CD8-positive, alpha-beta memory T cell (primary cell): ENCODE data around the gene SH2B3. TPM values are rescaled to one million over a fixed set of nuclear protein-coding genes. Genes with fewer than 3 reads are reported as not detected.

ENCODE experiments used
- CTCF ChIA-PET: fragments of 350-600 bp; sonication (Branson Sonifier 250); formaldehyde crosslinking; loops from one replicate; lab custom pipeline; 2021; ENCODE audit warnings: antibody characterized with exemption; lab: Charles Lee
- POLR2A ChIA-PET: fragments of 350-600 bp; sonication (Branson Sonifier 250); formaldehyde crosslinking; loops from one replicate; lab custom pipeline; 2021; ENCODE audit warnings: antibody characterized with exemption; lab: Charles Lee
- DNase-seq, 5 donors: peaks; one replicate each; pipeline versions ENCODE4 v3.0.0 to v3.0.0-alpha.2; 2020 to 2022; ENCODE audit warnings: mixed read lengths in 1 of 5
- H3K27ac ChIP-seq: one replicate; pipeline ENCODE4 v1.7.0; 2013; ENCODE audit warnings: low read depth, mild to moderate bottlenecking, low read length, moderate library complexity
- H3K27me3 ChIP-seq: 2 replicates; pipeline ENCODE4 v1.7.0; 2013; ENCODE audit warnings: low read length, mild to moderate bottlenecking; ENCODE audit not compliant: insufficient read depth, poor library complexity, severe bottlenecking
- H3K36me3 ChIP-seq: 2 replicates; pipeline ENCODE4 v1.7.0; 2013; ENCODE audit warnings: mild to moderate bottlenecking, low read length, moderate library complexity; ENCODE audit not compliant: insufficient read depth
- H3K4me1 ChIP-seq: 2 replicates; pipeline ENCODE4 v1.7.0; 2013; ENCODE audit warnings: mild to moderate bottlenecking, low read length, moderate library complexity; ENCODE audit not compliant: insufficient read depth
- H3K4me3 ChIP-seq: 2 replicates; pipeline ENCODE4 v1.7.0; 2013; ENCODE audit warnings: mild to moderate bottlenecking, low read length
- H3K9me3 ChIP-seq: 2 replicates; pipeline ENCODE4 v1.7.0; 2013; ENCODE audit warnings: mild to moderate bottlenecking, low read length
- H3K27ac Mint-ChIP-seq, 8 donors: one replicate each; pipeline ENCODE4 v1.8.0; 2020 to 2021; ENCODE audit warnings: mixed read lengths in 8 of 8, mild to moderate bottlenecking in 6 of 8, inconsistent platforms in 3 of 8, moderate library complexity in 3 of 8
- H3K27me3 Mint-ChIP-seq, 2 donors: one replicate each; pipeline ENCODE4 v1.8.0; 2020 to 2021; ENCODE audit warnings: mixed read lengths in 2 of 2, mild to moderate bottlenecking in 1 of 2, moderate library complexity in 1 of 2
- H3K36me3 Mint-ChIP-seq, 3 donors: one replicate each; pipeline ENCODE4 v1.8.0; 2020 to 2021; ENCODE audit warnings: mixed read lengths in 3 of 3, inconsistent platforms in 1 of 3, mild to moderate bottlenecking in 1 of 3
- H3K4me1 Mint-ChIP-seq, 3 donors: one replicate each; pipeline ENCODE4 v1.8.0; 2020 to 2021; ENCODE audit warnings: mixed read lengths in 3 of 3, inconsistent platforms in 1 of 3, mild to moderate bottlenecking in 1 of 3
- H3K4me3 Mint-ChIP-seq, 7 donors: one replicate each; pipeline ENCODE4 v1.8.0; 2020 to 2021; ENCODE audit warnings: mixed read lengths in 7 of 7, mild to moderate bottlenecking in 6 of 7, moderate library complexity in 4 of 7, inconsistent platforms in 2 of 7
- H3K9me3 Mint-ChIP-seq, 5 donors: one replicate each; pipeline ENCODE4 v1.8.0; 2020 to 2022; ENCODE audit warnings: mixed read lengths in 5 of 5, mild to moderate bottlenecking in 3 of 5, moderate library complexity in 2 of 5, inconsistent platforms in 1 of 5
- polyA plus RNA-seq: library from polyadenylated mRNA; unstranded; fragments of 300-500 nt; fragmentation: Illumina TruSeq; gene quantifications from one replicate; pipeline ENCODE4 v1.2.3, GENCODE V29; 2021
- total RNA-seq, 2 experiments: library from RNA; stranded (reverse); gene quantifications; one replicate each; pipeline ENCODE4 v1.2.3, GENCODE V29; 2021

Gene SH2B3
- total and polyA plus RNA-seq, 3 experiments from 2014 or later: 11.1 to 48.9 (median 46.8) TPM

DNA sequence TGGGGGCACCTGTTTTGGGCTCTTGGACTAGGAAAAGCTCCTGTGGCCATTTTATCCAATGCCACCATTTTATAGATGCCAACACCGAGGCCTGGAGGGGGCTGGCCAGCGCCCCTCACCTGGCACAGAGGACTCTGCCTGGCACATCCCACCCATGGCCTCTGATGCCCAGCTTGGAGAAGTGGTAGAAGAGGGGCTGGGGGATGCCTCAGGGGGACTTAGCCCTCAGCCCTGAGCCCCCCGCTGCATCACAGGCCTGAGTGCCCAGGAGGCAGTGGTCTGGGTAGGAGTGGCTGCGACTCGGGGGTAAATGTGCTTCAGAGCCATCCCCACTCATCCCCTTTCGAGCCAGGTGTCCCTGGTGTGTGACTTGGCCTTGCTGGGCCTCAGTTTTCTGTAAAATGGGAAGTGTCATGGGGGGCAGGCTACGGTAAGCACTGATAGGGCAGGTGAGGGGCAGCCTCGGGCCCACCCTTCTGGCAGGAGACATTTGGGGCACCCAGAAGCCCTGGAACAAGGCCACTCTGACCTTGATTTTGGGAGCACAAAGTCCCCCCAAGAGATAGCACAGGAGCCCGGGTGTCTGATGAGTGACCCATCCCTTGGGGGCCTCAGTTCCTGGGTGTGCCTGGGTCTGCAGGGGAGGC, 22.5 kb downstream of the SH2B3 start:
- H3K27ac ChIP-seq: peak overlapping the region; percentile 43
- no peaks in the 10 kb centered on the region for H3K36me3 ChIP-seq
- ChIA-PET CTCF (interaction anchor here (3.1 to 7.4 kb wide), 5 partner anchors 15 to 31 kb away, joined by 10 to 69 read pairs (median 31); no protein-coding TSS in a partner anchor), POLR2A (interaction anchor here (1.3 kb wide), 1 partner anchor 17 kb away, joined by 6 read pairs; no protein-coding TSS in a partner anchor)
- H3K4me3 ChIP-seq: no peak overlapping the region
- no peaks in the 10 kb centered on the region for H3K9me3 Mint-ChIP-seq
- H3K9me3 ChIP-seq: no peaks in the 10 kb centered on the region
- DNase-seq: no peak
- peak overlapping the region; percentile 23 to 92 (median 63) for H3K4me3 Mint-ChIP-seq
- peaks cover 79 to 90% (median 83%) of the 10 kb centered on the region in 3 donors for H3K4me1 Mint-ChIP-seq
- H3K27ac Mint-ChIP-seq: peak overlapping the region; percentile 81 to 100 (median 96)
- no peaks in the 10 kb centered on the region for H3K27me3 ChIP-seq
- H3K4me1 ChIP-seq: peaks cover 92% of the 10 kb centered on the region
- no peaks in the 10 kb centered on the region for H3K27me3 Mint-ChIP-seq
- peaks cover 0 to 1% (median 0%) of the 10 kb centered on the region in 3 donors for H3K36me3 Mint-ChIP-seq

DNA sequence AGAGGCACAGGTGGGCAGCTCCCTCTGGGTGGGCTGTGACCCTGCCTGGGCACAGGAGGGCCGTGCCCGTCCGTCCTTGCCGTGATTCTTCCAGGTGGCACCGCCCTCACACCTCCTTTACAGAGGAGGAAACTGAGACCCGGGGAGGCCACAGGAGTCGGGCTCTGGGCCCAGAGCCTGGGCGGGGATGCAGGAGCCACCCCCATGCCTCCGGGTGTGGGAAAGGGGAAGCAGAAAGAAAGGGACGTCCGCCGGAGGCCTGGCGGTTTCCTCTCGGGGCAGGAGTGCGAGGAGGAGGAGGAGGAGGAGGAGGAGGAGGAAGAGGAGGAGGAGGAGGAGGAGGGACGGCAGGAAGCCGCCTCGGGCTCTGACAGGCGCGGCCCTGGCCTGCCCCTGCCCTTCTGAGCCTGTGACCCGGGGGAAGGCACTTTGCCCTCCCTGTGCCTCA, 23.0 kb downstream of the SH2B3 start:
- Histone ChIP-seq H3K9me3 (no peaks in the 10 kb centered on the region), H3K4me3 (no peak overlapping the region), H3K27ac (peak overlapping the region; percentile 43), H3K36me3 (no peaks in the 10 kb centered on the region), H3K4me1 (peaks cover 98% of the 10 kb centered on the region), H3K27me3 (no peaks in the 10 kb centered on the region)
- Mint-ChIP-seq H3K4me3 (peak overlapping the region; percentile 35 to 92 (median 74)), H3K27ac (peak overlapping the region; percentile 77 to 100 (median 94)), H3K4me1 (peaks cover 83 to 95% (median 88%) of the 10 kb centered on the region in 3 donors), H3K36me3 (peaks cover 0 to 1% (median 0%) of the 10 kb centered on the region in 3 donors), H3K9me3 (no peaks in the 10 kb centered on the region), H3K27me3 (no peaks in the 10 kb centered on the region)
- DNase-seq: peak in 1 of 5 donors; percentile 46
- ChIA-PET POLR2A (interaction anchor here (1.3 to 3.6 kb wide), 2 partner anchors 16 to 19 kb away, joined by 6 to 24 read pairs; no protein-coding TSS in a partner anchor), CTCF (interaction anchor here (2.8 to 7.4 kb wide), 6 partner anchors 11 to 32 kb away, joined by 7 to 69 read pairs (median 26); no protein-coding TSS in a partner anchor)

GRCh38 chr12:111429828-111430432, 24.2 kb downstream of the SH2B3 start:
- ChIA-PET POLR2A (interaction anchor here (0.8 to 3.6 kb wide), 5 partner anchors 13 to 26 kb away, joined by 3 to 24 read pairs (median 4); partner anchors contain the start of gene SH2B3), CTCF (interaction anchor here (1.0 to 7.4 kb wide), 8 partner anchors 10 to 33 kb away, joined by 3 to 69 read pairs (median 8); no protein-coding TSS in a partner anchor)
- Mint-ChIP-seq H3K27ac (peak overlapping the region; percentile 99 to 100 (median 100)), H3K36me3 (peaks cover 0 to 2% (median 0%) of the 10 kb centered on the region in 3 donors), H3K27me3 (no peaks in the 10 kb centered on the region), H3K4me1 (peaks cover 85 to 98% (median 90%) of the 10 kb centered on the region in 3 donors), H3K9me3 (no peaks in the 10 kb centered on the region), H3K4me3 (peak overlapping the region; percentile 63 to 96 (median 83))
- Histone ChIP-seq H3K27ac (peak overlapping the region; percentile 77), H3K4me1 (peaks cover 100% of the 10 kb centered on the region), H3K4me3 (peak overlapping the region; percentile 60), H3K36me3 (no peaks in the 10 kb centered on the region), H3K27me3 (no peaks in the 10 kb centered on the region), H3K9me3 (no peaks in the 10 kb centered on the region)
- DNase-seq: peak; percentile 70 to 83 (median 76)

DNA sequence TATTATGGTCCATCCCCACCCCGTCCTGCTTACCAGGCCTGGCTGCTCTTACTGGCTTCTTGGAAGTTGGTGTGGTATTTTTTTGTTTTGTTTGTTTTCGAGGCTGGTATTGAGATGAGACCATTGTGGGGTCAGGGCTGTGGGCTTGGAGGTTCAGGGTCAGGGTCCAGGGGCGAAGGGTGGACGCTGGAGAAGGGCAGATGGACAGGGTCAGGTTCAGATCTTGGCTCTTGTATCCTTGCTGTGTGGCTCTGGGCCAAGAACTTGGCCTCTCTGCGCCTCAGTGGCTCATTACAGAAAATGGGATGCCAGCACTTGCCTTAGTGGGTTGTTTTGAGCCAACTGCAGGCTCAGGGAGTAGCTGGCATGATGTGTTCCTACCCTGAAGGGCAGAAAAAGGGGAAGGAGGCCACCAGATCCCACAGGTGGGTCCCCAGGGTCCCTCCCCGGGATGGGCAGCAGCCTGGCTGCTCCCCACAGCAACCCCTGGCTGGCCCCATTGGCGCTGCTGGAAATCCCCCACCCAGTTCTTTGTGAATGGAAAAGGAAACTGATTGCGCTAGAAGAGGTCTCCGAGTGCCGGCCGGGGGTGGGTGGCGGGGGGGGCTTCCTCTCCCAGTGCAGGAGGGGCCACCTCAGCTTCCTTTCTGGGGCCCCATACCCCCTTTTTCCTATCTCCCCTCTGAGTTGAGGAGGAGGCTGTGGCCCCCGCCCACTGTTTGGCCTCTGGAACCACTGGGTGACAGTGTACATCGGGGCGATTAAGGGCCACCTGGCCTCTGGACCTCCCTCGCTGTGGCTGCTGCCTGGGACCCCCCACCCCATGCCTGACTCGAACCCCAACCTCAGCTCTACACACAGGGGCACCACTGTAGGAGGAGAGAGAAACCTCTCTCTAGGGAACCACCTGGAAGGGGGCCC, 25.0 kb downstream of the SH2B3 start:
- Mint-ChIP-seq H3K9me3 (no peaks in the 10 kb centered on the region), H3K27ac (peak overlapping the region; percentile 99 to 100 (median 100)), H3K36me3 (peaks cover 0 to 2% (median 0%) of the 10 kb centered on the region in 3 donors), H3K27me3 (peaks cover 0 to 1% of the 10 kb centered on the region in 2 donors), H3K4me1 (peaks cover 85 to 98% (median 90%) of the 10 kb centered on the region in 3 donors), H3K4me3 (peak overlapping the region; percentile 77 to 96 (median 83))
- ChIA-PET CTCF (interaction anchor here (1.0 to 7.4 kb wide), 8 partner anchors 9 to 34 kb away, joined by 3 to 69 read pairs (median 8); no protein-coding TSS in a partner anchor), POLR2A (interaction anchor here (0.7 to 3.6 kb wide), 8 partner anchors 12 to 27 kb away, joined by 3 to 24 read pairs (median 3); partner anchors contain the start of gene SH2B3)
- H3K27me3 ChIP-seq: no peaks in the 10 kb centered on the region
- peak; percentile 57 to 83 (median 77) for DNase-seq
- no peaks in the 10 kb centered on the region for H3K9me3 ChIP-seq
- H3K36me3 ChIP-seq: no peaks in the 10 kb centered on the region
- peaks cover 100% of the 10 kb centered on the region for H3K4me1 ChIP-seq
- peak overlapping the region; percentile 60 for H3K4me3 ChIP-seq
- peak overlapping the region; percentile 77 for H3K27ac ChIP-seq

- Histone ChIP-seq H3K27me3 (no peaks in the 10 kb centered on the region), H3K4me3 (peak overlapping the region; percentile 34), H3K27ac (no peak overlapping the region), H3K36me3 (no peaks in the 10 kb centered on the region), H3K9me3 (no peaks in the 10 kb centered on the region), H3K4me1 (peaks cover 100% of the 10 kb centered on the region)
- no peak for DNase-seq
- ChIA-PET CTCF (interaction anchor here (1.1 to 7.4 kb wide), 5 partner anchors 8 to 35 kb away, joined by 5 to 69 read pairs (median 8); no protein-coding TSS in a partner anchor), POLR2A (interaction anchor here (0.8 to 3.6 kb wide), 5 partner anchors 10 to 28 kb away, joined by 3 to 24 read pairs (median 5); no protein-coding TSS in a partner anchor)
- Mint-ChIP-seq H3K4me1 (peaks cover 85 to 98% (median 90%) of the 10 kb centered on the region in 3 donors), H3K9me3 (no peaks in the 10 kb centered on the region), H3K36me3 (peaks cover 0 to 2% (median 0%) of the 10 kb centered on the region in 3 donors), H3K4me3 (peak overlapping the region; percentile 64 to 92 (median 78)), H3K27me3 (peaks cover 0 to 1% of the 10 kb centered on the region in 2 donors), H3K27ac (peak overlapping the region; percentile 99 to 100 (median 100))
Measured at GRCh38 chr12:111431772-111432171, 26.0 kb downstream of the SH2B3 start.

DNA sequence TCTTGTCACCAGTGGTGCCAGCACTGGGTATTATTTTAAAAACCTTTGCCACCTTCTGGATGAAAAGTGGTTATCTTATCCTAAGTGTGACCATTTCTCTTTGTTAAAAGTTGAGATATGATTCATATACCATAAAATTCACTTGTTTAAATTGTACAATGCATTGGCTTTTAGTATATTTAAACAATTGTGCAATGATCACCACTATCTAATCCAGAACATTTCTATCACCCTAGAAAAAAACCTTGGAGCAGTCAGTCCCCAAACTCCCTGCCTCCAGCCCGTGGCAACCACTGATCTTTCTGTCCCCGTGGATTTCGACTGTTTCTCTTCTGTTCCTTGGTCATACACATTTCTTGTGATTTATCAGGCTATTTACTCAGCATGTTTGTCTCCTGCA, 28.3 kb downstream of the SH2B3 start:
- Histone ChIP-seq H3K9me3 (no peaks in the 10 kb centered on the region), H3K27me3 (no peaks in the 10 kb centered on the region), H3K4me1 (peaks cover 100% of the 10 kb centered on the region), H3K27ac (peak overlapping the region; percentile 98), H3K4me3 (peak overlapping the region; percentile 49), H3K36me3 (no peaks in the 10 kb centered on the region)
- Mint-ChIP-seq H3K27ac (peak overlapping the region; percentile 99 to 100 (median 100)), H3K4me1 (peaks cover 90 to 98% (median 94%) of the 10 kb centered on the region in 3 donors), H3K9me3 (no peaks in the 10 kb centered on the region), H3K4me3 (peak overlapping the region; percentile 74 to 92 (median 87)), H3K36me3 (peaks cover 4 to 6% (median 4%) of the 10 kb centered on the region in 3 donors), H3K27me3 (peaks cover 0 to 3% of the 10 kb centered on the region in 2 donors)
- ChIA-PET CTCF (interaction anchor here (1.3 to 31.7 kb wide), 4 partner anchors 9 to 31 kb away, joined by 8 to 1032 read pairs (median 114); partner anchors contain the start of gene SH2B3), POLR2A (interaction anchor here (0.6 to 2.1 kb wide), 10 partner anchors 7 to 810 kb away, joined by 3 to 41 read pairs (median 12); partner anchors contain the start of gene SH2B3)
- no peak for DNase-seq
